Esophagus squamous epithelium (tissue), 4 donors: ENCODE data around the gene AP3B1.

Source experiments
- CTCF ChIP-seq, 6 experiments: fragments of 450-650 bp in 4 of 6; fragments of 200-600 bp in 2 of 6; sonication (generic) in 2 of 6; IDR thresholded peaks; one replicate each; pipeline ENCODE4 v1.5.1; 2016 to 2019; ENCODE audit warnings: antibody characterized with exemption in 6 of 6, mild to moderate bottlenecking in 4 of 6, moderate library complexity in 4 of 6
- POLR2A ChIP-seq, 4 donors: fragments of 450-650 bp; IDR thresholded peaks; one replicate each; pipeline ENCODE4 v1.6.1; 2017; ENCODE audit warnings: antibody characterized with exemption in 4 of 4, mild to moderate bottlenecking in 4 of 4, moderate library complexity in 3 of 4

- TF ChIP-seq CTCF (IDR thresholded peaks at IDR 0.05) (no peak), POLR2A (IDR thresholded peaks at IDR 0.05) (no peak)
Measured at GRCh38 chr5:77994943-77995342, 299.6 kb downstream of the AP3B1 start.
